Pancreas (tissue), 10 donors: ENCODE results near the gene C5orf63. TPM values are rescaled to one million over a fixed set of nuclear protein-coding genes. Genes with fewer than 3 reads are reported as not detected.

Source experiments
- ATAC-seq, 4 donors: fragments of 200-7000 bp; cut with Tn5 transposase; one replicate each; pipeline versions ENCODE4 v1.8.0 to v1.9.1; 2020; ENCODE audit warnings: mild to moderate bottlenecking in 4 of 4, moderate library complexity in 4 of 4
- DNase-seq, 6 donors: peaks; one replicate each; pipeline ENCODE4 v3.0.0-alpha.2; 2020
- FAIRE-seq: peaks from 2 replicates; lab custom pipeline; 2012; peaks lifted over from hg19 to GRCh38; lab: Jason Lieb, UNC
- H3K27ac ChIP-seq, 4 donors: fragments of 200-600 bp; sonication (generic); 1 replicate in 3 of 4; 2 replicates in 1 of 4; pipeline versions ENCODE4 v1.5.0 to v1.8.0; 2020
- H3K27me3 ChIP-seq, 4 donors: fragments of 200-600 bp; one replicate each; pipeline ENCODE4 v1.8.0; 2021
- H3K36me3 ChIP-seq, 3 donors: fragments of 200-600 bp; sonication (generic) in 1 of 3; one replicate each; pipeline versions ENCODE4 v1.5.0 to v1.8.0; 2020 to 2021
- H3K4me1 ChIP-seq, 3 donors: fragments of 200-600 bp; one replicate each; pipeline ENCODE4 v1.8.0; 2021
- H3K4me3 ChIP-seq, 4 donors: fragments of 200-600 bp; sonication (generic) in 2 of 4; one replicate each; pipeline versions ENCODE4 v1.5.0 to v1.8.0; 2020 to 2021
- H3K9me3 ChIP-seq, 4 donors: fragments of 200-600 bp; one replicate each; pipeline ENCODE4 v1.8.0; 2021
- CTCF ChIP-seq, 4 donors: fragments of 200-600 bp; sonication (generic) in 3 of 4; IDR thresholded peaks; one replicate each; pipeline versions ENCODE4 v1.5.0 to v1.8.0; 2021; ENCODE audit warnings: antibody characterized with exemption in 4 of 4
- WGBS, 2 donors: extraction: QIAGEN DNeasy Blood & Tissue Kit; methylation state at CpG; one replicate each; pipeline ENCODE4 v1.1.7; 2013; 5-methylcytosine and 5-hydroxymethylcytosine counted together
- intact Hi-C, 3 donors: fragments of 100-400 bp; cut with DNase I; formaldehyde crosslinking; loops; one replicate each; pipeline versions ENCODE4 v1.11.1 to v1.14.2; 2022
- polyA plus RNA-seq, 2 donors: library from polyadenylated mRNA; stranded (reverse); fragments of 200-250 nt; gene quantifications; one replicate each; pipeline ENCODE4 v1.2.3, GENCODE V29; 2013
- total RNA-seq, 6 donors: library from RNA; stranded (reverse); fragmentation: NEBNext Ultra II Directional in 4 of 6; extraction: Animal tissue kit (Norgen Biotek cat#: 25700) in 4 of 6; gene quantifications; one replicate each; pipeline versions ENCODE4 v1.2.1 to v1.2.4, GENCODE V29; 2021 to 2023
- donor health status: healthy with polysubstance abuse.
- donor health status: DM: no; HTN: no; CAD: no; lungs with moderate emphysema.
- donor health status: DM: no; HTN: no; CAD: no.
- donor health status: control.
- donor health status: control.
- donor health status: Bipolar disorder and iron deficiency.
- donor health status: DM: yes; HTN: yes; CAD: no.
- donor health status: DM: no; HTN: no; CAD: no.
- donor health status: DM: no; HTN: no; CAD: no.
- donor health status: DM: yes; HTN: yes; CAD: no.

Gene C5orf63
- total and polyA plus RNA-seq, 8 donors: 1.6 to 8.8 (median 3.5) TPM

GRCh38 chr5:127076315-127077129 is 3.2 kb upstream of the C5orf63 start:
- FAIRE-seq: no peak
- no peak overlapping the region for H3K4me3 ChIP-seq
- H3K4me1 ChIP-seq: no peaks in the 10 kb centered on the region
- no peak for TF ChIP-seq CTCF (IDR thresholded peaks at IDR 0.05)
- no peak overlapping the region for H3K27ac ChIP-seq
- no peak for ATAC-seq
- DNase-seq: no peak
- H3K36me3 ChIP-seq: no peaks in the 10 kb centered on the region
- WGBS, 2 donors: 58 to 63% methylated on average over 4 of the region's 4 CpGs
- no peaks in the 10 kb centered on the region for H3K27me3 ChIP-seq
- no peaks in the 10 kb centered on the region for H3K9me3 ChIP-seq
- intact Hi-C loops: no loop called here

DNA sequence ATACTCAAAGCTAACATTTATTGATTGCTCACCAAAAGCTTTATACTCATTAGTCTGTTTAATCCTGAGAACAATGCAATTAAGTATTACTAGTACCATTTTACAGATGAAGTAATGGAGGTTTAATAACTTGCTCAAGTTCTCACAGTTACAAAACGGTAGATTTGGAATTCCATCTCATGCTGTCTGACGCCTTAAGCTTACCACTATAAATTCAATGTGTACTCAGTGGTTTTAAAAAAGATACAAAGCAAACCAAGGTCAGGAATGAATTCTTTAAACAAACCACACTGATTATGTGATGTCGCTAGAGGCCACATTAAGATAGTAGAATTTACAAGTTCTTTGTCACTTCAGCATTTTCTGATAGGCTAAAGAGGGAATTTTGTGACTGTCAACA is 1.2 kb upstream of the C5orf63 start:
- no peaks in the 10 kb centered on the region for H3K36me3 ChIP-seq
- TF ChIP-seq CTCF (IDR thresholded peaks at IDR 0.05): no peak
- no peak overlapping the region for H3K27ac ChIP-seq
- 43 to 45% methylated on average over 3 of the region's 3 CpGs for WGBS, 2 donors
- ATAC-seq (no peak), FAIRE-seq (no peak), DNase-seq (no peak)
- H3K4me1 ChIP-seq: no peaks in the 10 kb centered on the region
- H3K27me3 ChIP-seq: no peaks in the 10 kb centered on the region
- no peaks in the 10 kb centered on the region for H3K9me3 ChIP-seq
- intact Hi-C loops: no loop called here
- H3K4me3 ChIP-seq: no peak overlapping the region

DNA sequence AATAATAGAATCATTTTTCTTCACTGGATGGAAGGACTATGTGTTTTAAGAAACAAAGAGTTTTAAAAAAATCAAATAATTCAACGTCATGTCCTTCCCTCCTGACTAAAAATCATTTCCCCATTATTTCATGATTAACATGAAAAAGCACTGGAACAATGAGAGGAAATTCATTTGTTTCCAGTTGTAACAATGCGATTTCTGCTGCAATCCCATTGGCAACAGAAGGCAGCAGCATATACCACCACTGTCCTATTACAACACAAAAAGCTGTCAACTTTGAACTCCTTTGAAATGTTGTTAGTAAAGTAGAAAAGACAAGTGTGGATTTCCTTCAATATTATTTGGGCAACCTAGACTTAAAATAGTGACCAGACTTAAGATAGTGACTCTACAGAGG is 3.1 kb downstream of the C5orf63 start:
- Histone ChIP-seq H3K9me3 (no peaks in the 10 kb centered on the region), H3K36me3 (no peaks in the 10 kb centered on the region), H3K27ac (no peak overlapping the region), H3K27me3 (no peaks in the 10 kb centered on the region), H3K4me3 (no peak overlapping the region), H3K4me1 (no peaks in the 10 kb centered on the region)
- ATAC-seq (no peak), FAIRE-seq (no peak), DNase-seq (no peak)
- 89 to 92% methylated on average over 2 of the region's 2 CpGs for WGBS, 2 donors
- no peak for TF ChIP-seq CTCF (IDR thresholded peaks at IDR 0.05)
- intact Hi-C loops: no loop called here

DNA sequence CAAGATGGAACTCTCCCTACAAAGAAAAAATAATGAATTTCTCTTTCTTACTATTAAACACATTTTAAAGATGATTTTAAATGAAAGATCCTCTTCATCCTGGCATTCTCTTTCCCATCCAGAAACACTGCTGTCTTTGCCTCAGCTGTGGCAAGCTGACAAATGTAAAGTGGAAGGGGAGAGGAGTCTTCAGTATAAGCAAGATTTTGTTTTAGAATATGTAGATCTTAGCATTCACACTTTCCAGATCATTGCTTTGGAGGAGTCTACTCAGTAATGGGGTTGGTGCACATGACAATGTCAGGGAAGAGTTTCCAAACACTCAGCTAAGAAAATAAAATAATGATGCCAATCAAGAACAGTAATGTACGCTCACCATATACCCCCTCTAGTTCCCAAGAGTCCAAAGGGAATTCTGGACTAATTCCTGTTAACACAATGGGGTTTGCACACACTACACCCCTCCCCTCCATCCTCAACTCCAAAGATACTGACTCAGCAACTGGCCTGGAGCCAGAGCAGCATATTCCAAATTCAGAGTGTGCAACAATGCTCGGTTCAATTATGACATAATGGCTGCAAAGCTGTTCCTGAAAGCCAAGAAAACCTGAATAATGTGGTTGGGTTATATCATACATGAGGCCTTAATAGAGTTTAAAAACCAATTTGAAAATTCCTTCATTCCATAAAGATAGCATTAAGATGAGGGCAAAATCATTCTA is 4.6 kb downstream of the C5orf63 start:
- Histone ChIP-seq H3K27me3 (no peaks in the 10 kb centered on the region), H3K4me3 (no peak overlapping the region), H3K27ac (no peak overlapping the region), H3K9me3 (no peaks in the 10 kb centered on the region), H3K36me3 (no peaks in the 10 kb centered on the region), H3K4me1 (no peaks in the 10 kb centered on the region)
- DNase-seq (no peak), FAIRE-seq (no peak), ATAC-seq (no peak)
- intact Hi-C loops: no loop called here
- 69 to 71% methylated on average over 2 of the region's 2 CpGs for WGBS, 2 donors
- no peak for TF ChIP-seq CTCF (IDR thresholded peaks at IDR 0.05)

- Histone ChIP-seq H3K9me3 (no peaks in the 10 kb centered on the region), H3K27me3 (no peaks in the 10 kb centered on the region), H3K27ac (no peak overlapping the region), H3K36me3 (no peaks in the 10 kb centered on the region), H3K4me1 (no peaks in the 10 kb centered on the region), H3K4me3 (no peak overlapping the region)
- TF ChIP-seq CTCF (IDR thresholded peaks at IDR 0.05): no peak
- intact Hi-C loops: no loop called here
- no peak for DNase-seq
- no peak for FAIRE-seq
- no peak for ATAC-seq
Measured at GRCh38 chr5:127066721-127067120, 6.6 kb downstream of the C5orf63 start.
